Hepatocyte (in vitro differentiated cells): ENCODE results near the gene SLC18B1. TPM values are rescaled to one million over a fixed set of nuclear protein-coding genes. Genes with fewer than 3 reads are reported as not detected.

ENCODE experiments used
- DNase-seq: peaks from one replicate; pipeline ENCODE4 v3.0.0-alpha.2; 2016; ENCODE audit warnings: low spot score
- H2AFZ ChIP-seq: fragments of 200-600 bp; sonication (generic); 2 replicates; pipeline ENCODE4 v1.6.0; 2016; ENCODE audit warnings: antibody characterized with exemption, mild to moderate bottlenecking
- H3K27ac ChIP-seq: fragments of 200-600 bp; sonication (generic); 2 replicates; pipeline ENCODE4 v1.5.1; 2016; ENCODE audit warnings: mild to moderate bottlenecking
- H3K27me3 ChIP-seq: fragments of 200-600 bp; sonication (generic); 2 replicates; pipeline ENCODE4 v1.6.1; 2016
- H3K36me3 ChIP-seq: fragments of 200-600 bp; sonication (generic); replicated peaks from 2 replicates; pipeline ENCODE4 v1.5.1; 2016; ENCODE audit warnings: low read depth; ENCODE audit not compliant: insufficient read depth
- H3K4me1 ChIP-seq: fragments of 200-600 bp; sonication (generic); 2 replicates; pipeline ENCODE4 v1.5.1; 2016; ENCODE audit warnings: mild to moderate bottlenecking, moderate library complexity; ENCODE audit not compliant: insufficient read depth
- H3K4me2 ChIP-seq: fragments of 200-600 bp; sonication (generic); 2 replicates; pipeline ENCODE4 v1.6.0; 2016
- H3K4me3 ChIP-seq: fragments of 200-600 bp; sonication (generic); 2 replicates; pipeline ENCODE4 v1.5.1; 2016; ENCODE audit warnings: mild to moderate bottlenecking
- H3K79me2 ChIP-seq: fragments of 200-600 bp; sonication (generic); 2 replicates; pipeline ENCODE4 v1.6.0; 2017; ENCODE audit warnings: mild to moderate bottlenecking
- H3K9me2 ChIP-seq: fragments of 200-600 bp; sonication (generic); replicated peaks from 2 replicates; pipeline ENCODE4 v1.6.0; 2017; ENCODE audit warnings: mild to moderate bottlenecking; ENCODE audit not compliant: insufficient read depth
- H3K9me3 ChIP-seq: fragments of 200-600 bp; sonication (generic); 2 replicates; pipeline ENCODE4 v1.5.1; 2016; ENCODE audit warnings: low read depth, mild to moderate bottlenecking
- H4K20me1 ChIP-seq: fragments of 200-600 bp; sonication (generic); 2 replicates; pipeline ENCODE4 v1.6.0; 2016; ENCODE audit warnings: mild to moderate bottlenecking; ENCODE audit not compliant: insufficient read depth, poor library complexity, severe bottlenecking
- CTCF ChIP-seq: fragments of 200-600 bp; sonication (generic); IDR thresholded peaks from 2 replicates; pipeline ENCODE4 v1.5.1; 2016; ENCODE audit warnings: antibody characterized with exemption, mild to moderate bottlenecking; ENCODE audit not compliant: poor library complexity
- EZH2 ChIP-seq: fragments of 200-600 bp; sonication (generic); IDR thresholded peaks from 2 replicates; pipeline ENCODE4 v1.6.1; 2016; ENCODE audit warnings: antibody characterized with exemption, mild to moderate bottlenecking, borderline replicate concordance
- EZH2phosphoT487 ChIP-seq: fragments of 200-600 bp; sonication (generic); IDR thresholded peaks from one replicate; pipeline ENCODE4 v1.6.1; 2018; ENCODE audit warnings: antibody characterized with exemption, mild to moderate bottlenecking, low read depth, moderate library complexity; ENCODE audit not compliant: unreplicated experiment, severe bottlenecking
- WGBS: methylation state at CpG from one replicate; pipeline ENCODE4 v1.1.6; 2016; ENCODE audit warnings: low lambda C conversion rate; ENCODE audit errors: missing lambda C conversion rate; 5-methylcytosine and 5-hydroxymethylcytosine counted together
- polyA plus RNA-seq: library from polyadenylated mRNA; unstranded; fragments of >200 nt; fragmentation: Nextera tagmentation; extraction: Ambion mirVana; gene quantifications from 2 replicates; pipeline ENCODE4 v1.2.1, GENCODE V29; 2016
- total RNA-seq: library from RNA; depleted of rRNA; stranded (reverse); fragments of >200 nt; gene quantifications from 2 replicates; pipeline ENCODE4 v1.2.3, GENCODE V29; 2014

The SLC18B1 gene
- total and polyA plus RNA-seq, 2 experiments from 2014 or later: 10.6 to 27.3 TPM

GRCh38 chr6:132746048-132746447 is 52.4 kb downstream of the SLC18B1 start:
- no peak overlapping the region for H2AFZ ChIP-seq
- TF ChIP-seq EZH2phosphoT487: no peak
- TF ChIP-seq EZH2: no peak
- TF ChIP-seq CTCF: no peak
- no peaks in the 10 kb centered on the region for H3K9me2 ChIP-seq
- no peaks in the 10 kb centered on the region for H3K79me2 ChIP-seq
- 71% methylated on average over 1 of the region's 1 CpG for WGBS
- no peak for DNase-seq
- H4K20me1 ChIP-seq: no peaks in the 10 kb centered on the region
- H3K4me2 ChIP-seq: no peak overlapping the region
- H3K27ac ChIP-seq: no peak overlapping the region
- H3K4me3 ChIP-seq: no peak overlapping the region
- H3K9me3 ChIP-seq: no peaks in the 10 kb centered on the region
- no peaks in the 10 kb centered on the region for H3K36me3 ChIP-seq
- H3K4me1 ChIP-seq: no peaks in the 10 kb centered on the region
- H3K27me3 ChIP-seq: no peaks in the 10 kb centered on the region

GRCh38 chr6:132742495-132742894 is 55.9 kb downstream of the SLC18B1 start:
- H4K20me1 ChIP-seq: no peaks in the 10 kb centered on the region
- DNase-seq: no peak
- TF ChIP-seq EZH2 (no peak), CTCF (no peak), EZH2phosphoT487 (no peak)
- no peak overlapping the region for H3K4me2 ChIP-seq
- H3K27ac ChIP-seq: no peak overlapping the region
- H3K4me3 ChIP-seq: no peak overlapping the region
- H3K36me3 ChIP-seq: no peaks in the 10 kb centered on the region
- no peaks in the 10 kb centered on the region for H3K4me1 ChIP-seq
- WGBS: 93% methylated on average over 4 of the region's 4 CpGs
- H3K27me3 ChIP-seq: no peaks in the 10 kb centered on the region
- H3K9me3 ChIP-seq: no peaks in the 10 kb centered on the region
- no peaks in the 10 kb centered on the region for H3K9me2 ChIP-seq
- H3K79me2 ChIP-seq: no peaks in the 10 kb centered on the region
- H2AFZ ChIP-seq: no peak overlapping the region

GRCh38 chr6:132741281-132741680 is 57.2 kb downstream of the SLC18B1 start:
- Histone ChIP-seq H3K27ac (no peak overlapping the region), H3K9me3 (no peaks in the 10 kb centered on the region), H3K79me2 (no peaks in the 10 kb centered on the region), H3K4me3 (no peak overlapping the region), H4K20me1 (no peaks in the 10 kb centered on the region), H3K27me3 (no peaks in the 10 kb centered on the region), H3K9me2 (no peaks in the 10 kb centered on the region), H3K4me1 (no peaks in the 10 kb centered on the region), H3K36me3 (no peaks in the 10 kb centered on the region), H2AFZ (no peak overlapping the region), H3K4me2 (no peak overlapping the region)
- TF ChIP-seq CTCF (no peak), EZH2 (no peak), EZH2phosphoT487 (no peak)
- no peak for DNase-seq
- WGBS: 78% methylated on average over 1 of the region's 1 CpG

GRCh38 chr6:132736239-132736638 is 62.2 kb downstream of the SLC18B1 start:
- Histone ChIP-seq H3K27me3 (no peaks in the 10 kb centered on the region), H3K4me2 (no peak overlapping the region), H3K4me1 (peaks cover 8% of the 10 kb centered on the region), H3K27ac (peak overlapping the region; percentile 77), H3K9me3 (no peaks in the 10 kb centered on the region), H3K36me3 (no peaks in the 10 kb centered on the region), H3K4me3 (no peak overlapping the region), H2AFZ (no peak overlapping the region), H3K9me2 (no peaks in the 10 kb centered on the region), H4K20me1 (no peaks in the 10 kb centered on the region), H3K79me2 (no peaks in the 10 kb centered on the region)
- DNase-seq: no peak
- TF ChIP-seq EZH2 (no peak), CTCF (no peak), EZH2phosphoT487 (no peak)
- WGBS: 80% methylated on average over 1 of the region's 1 CpG
